ENCODE data around the gene CARS2. TPM values are rescaled to one million over a fixed set of nuclear protein-coding genes. Genes with fewer than 3 reads are reported as not detected.
A peak's percentile ranks its signal among the peaks of the same experiment; 100 is the strongest.
"Not testable (repeated sequence)": the region's sequence is repeated elsewhere in the genome, so short reads cannot be mapped to it uniquely, and the experiment has no call there.

The CARS2 gene
- total RNA-seq, 1 experiment from 2014 or later: 177 TPM

- Histone ChIP-seq H3K36me3 (peaks cover 42% of the 10 kb centered on the region), H3K4me3 (no peak overlapping the region)
- DNase-seq: no peak
These were observed 80.9 kb downstream of the CARS2 start for GRCh38 chr13:110624766-110625756.

GRCh38 chr13:110620596-110620995 is 85.3 kb downstream of the CARS2 start:
- peaks cover 34% of the 10 kb centered on the region for H3K36me3 ChIP-seq

More at GRCh38 chr13:110624766-110625756, 80.9 kb downstream of the CARS2 start:
- no peaks in the 10 kb centered on the region for H3K9me3 ChIP-seq
- H3K27me3 ChIP-seq: no peaks in the 10 kb centered on the region

GRCh38 chr13:110618780-110619179 is 87.1 kb downstream of the CARS2 start:
- DNase-seq: no peak
- Histone ChIP-seq H3K4me3 (no peak overlapping the region), H3K36me3 (peaks cover 23% of the 10 kb centered on the region)

More at GRCh38 chr13:110620596-110620995, 85.3 kb downstream of the CARS2 start:
- no peak overlapping the region for H3K4me3 ChIP-seq
- no peaks in the 10 kb centered on the region for H3K27me3 ChIP-seq
- H3K9me3 ChIP-seq: no peaks in the 10 kb centered on the region
- DNase-seq: no peak

GRCh38 chr13:110618167-110618566 is 87.7 kb downstream of the CARS2 start:
- no peaks in the 10 kb centered on the region for H3K27me3 ChIP-seq
- H3K36me3 ChIP-seq: peaks cover 18% of the 10 kb centered on the region
- H3K4me3 ChIP-seq: no peak overlapping the region
- H3K9me3 ChIP-seq: no peaks in the 10 kb centered on the region
- DNase-seq: no peak

More at GRCh38 chr13:110618780-110619179, 87.1 kb downstream of the CARS2 start:
- Histone ChIP-seq H3K27me3 (no peaks in the 10 kb centered on the region), H3K9me3 (no peaks in the 10 kb centered on the region)

GRCh38 chr13:110617321-110618072 is 88.4 kb downstream of the CARS2 start:
- DNase-seq: peak; percentile 18
- H3K36me3 ChIP-seq: peaks cover 12% of the 10 kb centered on the region
- H3K4me3 ChIP-seq: peak overlapping the region; percentile 93
- H3K9me3 ChIP-seq: no peaks in the 10 kb centered on the region
- H3K27me3 ChIP-seq: no peaks in the 10 kb centered on the region

- Histone ChIP-seq H3K9me3 (no peaks in the 10 kb centered on the region), H3K4me3 (peak overlapping the region; percentile 93), H3K27me3 (no peaks in the 10 kb centered on the region), H3K36me3 (peaks cover 3% of the 10 kb centered on the region)
- peak; percentile 68 for DNase-seq
These were observed 89.5 kb downstream of the CARS2 start for GRCh38 chr13:110616103-110617101.

- DNase-seq: peak; percentile 98
- peak within 1 kb of the TSS; percentile 93 for H3K4me3 ChIP-seq
- H3K36me3 ChIP-seq: peaks cover 3% of the 10 kb centered on the region; the same call in 1 of the 2 replicates
- no peaks in the 10 kb centered on the region for H3K27me3 ChIP-seq
- H3K9me3 ChIP-seq: no peaks in the 10 kb centered on the region
These were observed 90.4 kb downstream of the CARS2 start, which contains the start of gene NAXD for GRCh38 chr13:110615322-110616102. Gene NAXD (plus strand): TSS chr13:110615545. CDS start chr13:110615602, 57 bp downstream.

- peaks cover 3% of the 10 kb centered on the region; the same call in 1 of the 2 replicates for H3K36me3 ChIP-seq
- H3K4me3 ChIP-seq: peak overlapping the region; percentile 93
- no peaks in the 10 kb centered on the region for H3K27me3 ChIP-seq
- no peaks in the 10 kb centered on the region for H3K9me3 ChIP-seq
- DNase-seq: no peak
These were observed 91.0 kb downstream of the CARS2 start for GRCh38 chr13:110615005-110615321.

GRCh38 chr13:110610955-110611595 is 94.8 kb downstream of the CARS2 start:
- Histone ChIP-seq H3K36me3 (no peaks in the 10 kb centered on the region), H3K4me3 (peak overlapping the region; percentile 43), H3K27me3 (no peaks in the 10 kb centered on the region), H3K9me3 (no peaks in the 10 kb centered on the region)
- DNase-seq: peak; percentile 26

GRCh38 chr13:110607675-110608224 is 98.2 kb downstream of the CARS2 start:
- no peak overlapping the region for H3K4me3 ChIP-seq
- H3K9me3 ChIP-seq: no peaks in the 10 kb centered on the region
- no peaks in the 10 kb centered on the region for H3K27me3 ChIP-seq
- H3K36me3 ChIP-seq: no peaks in the 10 kb centered on the region
- DNase-seq: no peak

GRCh38 chr13:110606281-110606680 is 99.6 kb downstream of the CARS2 start:
- not testable (repeated sequence) for H3K4me3 ChIP-seq, H3K27me3 ChIP-seq, H3K9me3 ChIP-seq, H3K36me3 ChIP-seq, DNase-seq

GRCh38 chr13:110605132-110605531 is 100.8 kb downstream of the CARS2 start:
- no peaks in the 10 kb centered on the region for H3K36me3 ChIP-seq
- DNase-seq: no peak
- H3K4me3 ChIP-seq: no peak overlapping the region
- no peaks in the 10 kb centered on the region for H3K9me3 ChIP-seq
- no peaks in the 10 kb centered on the region for H3K27me3 ChIP-seq

GRCh38 chr13:110600980-110601379 is 104.9 kb downstream of the CARS2 start:
- no peak for DNase-seq
- Histone ChIP-seq H3K27me3 (no peaks in the 10 kb centered on the region), H3K4me3 (no peak overlapping the region), H3K9me3 (no peaks in the 10 kb centered on the region), H3K36me3 (no peaks in the 10 kb centered on the region)

GRCh38 chr13:110600261-110600819 is 105.6 kb downstream of the CARS2 start:
- no peaks in the 10 kb centered on the region for H3K9me3 ChIP-seq
- H3K27me3 ChIP-seq: no peaks in the 10 kb centered on the region
- no peaks in the 10 kb centered on the region for H3K36me3 ChIP-seq
- H3K4me3 ChIP-seq: no peak overlapping the region
- no peak for DNase-seq
